Measurements from ENCODE around the gene ROBO4.

DNA sequence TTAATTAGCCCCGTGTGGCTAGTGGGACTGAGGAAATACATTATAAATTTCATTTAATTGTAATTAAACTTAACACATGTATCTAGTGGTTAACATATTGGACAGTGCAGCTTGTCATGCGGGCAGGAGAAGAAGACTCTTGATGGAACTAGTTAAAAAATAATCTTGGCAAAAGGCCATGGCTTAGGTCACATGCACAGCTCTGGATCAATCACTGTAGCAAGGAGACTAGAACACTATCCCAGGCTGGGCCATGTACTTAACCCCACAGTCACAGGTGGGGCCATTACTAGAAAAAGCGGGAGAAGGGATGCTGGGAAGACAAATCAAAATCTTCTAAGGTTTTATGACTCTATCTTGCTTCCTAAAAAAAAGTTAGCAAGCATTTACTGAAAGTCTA is 46.9 kb upstream of the ROBO4 start:
- TF ChIP-seq, protein P1, sequence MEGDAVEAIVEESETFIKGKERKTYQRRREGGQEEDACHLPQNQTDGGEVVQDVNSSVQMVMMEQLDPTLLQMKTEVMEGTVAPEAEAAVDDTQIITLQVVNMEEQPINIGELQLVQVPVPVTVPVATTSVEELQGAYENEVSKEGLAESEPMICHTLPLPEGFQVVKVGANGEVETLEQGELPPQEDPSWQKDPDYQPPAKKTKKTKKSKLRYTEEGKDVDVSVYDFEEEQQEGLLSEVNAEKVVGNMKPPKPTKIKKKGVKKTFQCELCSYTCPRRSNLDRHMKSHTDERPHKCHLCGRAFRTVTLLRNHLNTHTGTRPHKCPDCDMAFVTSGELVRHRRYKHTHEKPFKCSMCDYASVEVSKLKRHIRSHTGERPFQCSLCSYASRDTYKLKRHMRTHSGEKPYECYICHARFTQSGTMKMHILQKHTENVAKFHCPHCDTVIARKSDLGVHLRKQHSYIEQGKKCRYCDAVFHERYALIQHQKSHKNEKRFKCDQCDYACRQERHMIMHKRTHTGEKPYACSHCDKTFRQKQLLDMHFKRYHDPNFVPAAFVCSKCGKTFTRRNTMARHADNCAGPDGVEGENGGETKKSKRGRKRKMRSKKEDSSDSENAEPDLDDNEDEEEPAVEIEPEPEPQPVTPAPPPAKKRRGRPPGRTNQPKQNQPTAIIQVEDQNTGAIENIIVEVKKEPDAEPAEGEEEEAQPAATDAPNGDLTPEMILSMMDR (IDR thresholded peaks at IDR 0.05): no peak
- TF ChIP-seq POLR2A (IDR thresholded peaks at IDR 0.05): no peak

Data from esophagus squamous epithelium (tissue), 4 donors.